TTC549 (cell line): ENCODE data around the gene TMEM255B.

Experiments
- FAIRE-seq: peaks from 2 replicates; lab custom pipeline; 2012; peaks lifted over from hg19 to GRCh38; lab: Jason Lieb, UNC

TMEM255B gene

DNA sequence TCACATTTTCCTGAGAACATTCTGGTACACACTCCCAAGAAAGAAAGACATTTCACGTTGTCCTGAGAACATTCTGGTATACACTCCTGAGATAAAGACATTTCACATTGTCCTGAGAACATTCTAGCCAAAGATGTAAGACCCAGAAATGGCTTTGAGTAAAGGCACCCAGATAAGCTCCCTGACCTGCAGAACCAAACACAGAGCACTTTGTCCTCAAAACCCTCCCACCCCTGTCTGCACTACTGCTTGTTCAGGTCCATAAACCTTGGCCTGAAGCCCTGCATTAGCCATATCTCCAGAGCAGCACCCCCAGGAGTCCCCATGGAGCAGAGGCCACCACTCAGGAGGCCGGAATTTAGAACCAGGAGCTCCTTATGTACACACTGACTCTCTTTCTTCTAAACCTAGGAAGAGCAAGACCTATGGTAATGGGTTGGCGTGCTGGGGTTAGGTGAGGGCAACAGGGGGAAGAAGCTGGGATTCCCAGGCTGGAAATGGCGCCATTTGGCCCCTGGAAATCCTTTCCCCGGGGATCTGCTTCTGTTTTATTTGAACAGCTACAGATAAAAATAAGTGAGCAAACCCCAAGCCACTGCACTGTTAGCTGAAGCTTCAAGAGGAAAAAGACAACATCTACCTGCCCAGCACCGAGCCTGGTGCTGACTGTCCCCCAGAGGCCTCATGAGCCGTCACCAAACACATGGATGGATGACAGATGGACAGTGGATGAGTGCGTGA, 91.1 kb downstream of the TMEM255B start:
- FAIRE-seq = no peak

DNA sequence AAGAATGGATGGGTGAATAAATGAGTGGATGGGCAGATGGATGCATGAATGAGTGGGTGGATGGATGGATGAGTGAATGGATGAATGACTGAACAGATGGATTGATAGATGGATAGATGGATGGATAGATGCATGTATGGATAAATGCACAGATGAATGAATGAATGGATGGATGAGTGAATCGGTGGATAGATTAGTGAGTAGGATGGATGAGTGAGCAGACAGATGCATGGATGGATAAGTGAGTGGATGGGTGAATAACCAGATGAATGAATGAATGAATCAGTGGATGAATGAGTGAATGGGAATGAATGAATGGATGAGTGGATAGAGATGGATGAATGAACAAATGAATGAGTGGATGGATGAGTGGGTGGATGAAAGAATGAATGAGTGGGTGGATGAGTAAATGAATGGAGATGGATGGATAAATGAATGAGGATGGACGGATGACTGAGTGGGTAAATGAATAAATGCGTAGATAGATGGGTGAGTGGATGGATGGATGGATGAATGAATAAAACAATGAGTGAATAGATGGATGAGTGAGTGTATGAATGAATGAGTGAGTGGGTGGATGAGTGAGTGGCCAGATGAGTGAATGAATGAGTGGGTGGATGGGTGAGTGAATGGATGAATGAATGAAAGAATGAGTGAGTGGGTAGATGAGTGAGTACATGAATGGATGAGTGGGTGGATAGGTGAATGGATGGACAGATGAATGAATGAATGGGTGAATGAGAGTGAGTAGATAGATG, 91.9 kb downstream of the TMEM255B start:
- FAIRE-seq = no peak

DNA sequence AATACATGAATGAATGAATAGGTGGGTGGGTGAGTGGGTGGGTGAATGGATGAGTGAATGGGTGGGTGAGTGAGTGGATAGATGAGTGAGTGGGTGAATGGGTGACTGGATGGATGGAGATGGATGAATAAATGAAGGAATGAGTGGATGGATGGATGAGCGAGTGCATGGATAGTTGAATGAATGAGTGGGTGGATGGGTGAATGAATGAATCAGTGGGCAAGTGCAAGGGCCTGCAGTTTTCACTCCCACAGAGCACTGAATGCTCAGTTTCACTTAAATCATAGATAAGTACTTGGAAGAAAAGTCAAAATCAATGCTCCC, 92.4 kb downstream of the TMEM255B start:
- FAIRE-seq = no peak

DNA sequence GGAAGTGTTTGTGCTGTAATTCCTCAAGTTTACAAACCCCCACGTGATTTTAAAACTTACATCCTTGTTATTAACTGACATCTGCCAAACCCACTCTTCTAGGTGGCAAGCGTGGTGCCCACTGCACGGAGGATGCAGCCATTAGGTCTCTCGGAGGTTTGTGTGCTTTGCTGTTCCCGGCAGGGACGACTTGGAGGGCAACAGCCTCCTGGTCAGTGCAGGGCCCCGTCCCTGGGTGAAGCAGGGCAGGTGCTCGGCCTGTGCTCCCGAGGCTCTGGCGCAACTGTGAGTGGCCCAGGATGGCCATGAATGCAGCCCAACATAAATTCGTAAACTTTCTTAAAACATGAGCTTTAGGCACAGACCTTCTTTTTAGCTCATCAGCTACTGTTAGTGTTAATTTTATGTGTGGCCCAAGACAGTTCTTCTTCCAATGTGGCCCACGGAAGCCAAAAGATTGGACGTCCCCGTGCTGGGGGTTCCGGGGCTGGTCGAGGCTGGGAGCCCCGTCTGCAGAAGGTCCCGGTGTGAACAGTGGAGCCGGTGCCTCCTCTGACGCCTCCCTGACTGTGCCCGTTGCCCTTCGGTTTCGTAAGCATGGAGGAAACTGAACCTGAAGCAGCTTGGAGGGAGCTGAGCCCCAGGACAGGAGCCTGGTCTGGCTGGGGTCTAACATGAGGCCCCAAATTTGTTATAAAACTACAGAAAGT, 93.0 kb downstream of the TMEM255B start:
- no peak for FAIRE-seq

GRCh38 chr13:113852536-113853517, 93.8 kb downstream of the TMEM255B start:
- FAIRE-seq = no peak

DNA sequence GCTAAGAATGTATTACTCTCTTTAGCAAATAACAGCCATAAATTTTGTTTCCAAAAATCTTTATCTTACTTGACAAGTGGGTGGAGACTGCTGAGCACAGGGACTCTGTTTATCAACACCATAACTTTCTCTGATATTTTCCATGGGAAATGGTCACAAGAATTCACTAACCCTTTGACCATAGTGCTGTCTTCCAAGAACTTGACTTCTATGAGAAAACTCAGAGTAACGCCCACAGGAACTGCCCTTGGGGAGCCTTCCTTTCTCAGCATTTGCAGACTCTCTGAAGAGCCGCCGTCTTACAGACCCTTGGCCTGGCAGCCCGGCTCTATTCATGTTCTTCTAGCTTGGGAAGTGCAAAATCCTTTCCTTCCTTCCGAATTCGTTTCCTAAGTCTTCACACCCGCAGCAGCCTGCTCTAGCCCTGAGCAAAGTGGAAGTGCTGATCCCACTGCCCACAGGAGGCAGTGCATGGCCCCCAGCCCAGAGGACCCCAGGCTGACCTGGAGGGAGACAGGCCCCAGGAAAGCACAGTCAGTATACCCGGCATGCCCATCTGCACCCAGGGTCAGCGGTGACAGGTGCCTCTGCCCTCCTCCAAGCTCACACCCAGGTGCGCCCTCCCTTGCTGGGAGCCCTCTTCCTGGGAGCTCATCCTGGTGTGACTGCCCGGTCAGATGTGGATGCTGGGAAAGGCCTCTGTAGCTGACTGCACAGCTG, 94.7 kb downstream of the TMEM255B start:
- FAIRE-seq = no peak

DNA sequence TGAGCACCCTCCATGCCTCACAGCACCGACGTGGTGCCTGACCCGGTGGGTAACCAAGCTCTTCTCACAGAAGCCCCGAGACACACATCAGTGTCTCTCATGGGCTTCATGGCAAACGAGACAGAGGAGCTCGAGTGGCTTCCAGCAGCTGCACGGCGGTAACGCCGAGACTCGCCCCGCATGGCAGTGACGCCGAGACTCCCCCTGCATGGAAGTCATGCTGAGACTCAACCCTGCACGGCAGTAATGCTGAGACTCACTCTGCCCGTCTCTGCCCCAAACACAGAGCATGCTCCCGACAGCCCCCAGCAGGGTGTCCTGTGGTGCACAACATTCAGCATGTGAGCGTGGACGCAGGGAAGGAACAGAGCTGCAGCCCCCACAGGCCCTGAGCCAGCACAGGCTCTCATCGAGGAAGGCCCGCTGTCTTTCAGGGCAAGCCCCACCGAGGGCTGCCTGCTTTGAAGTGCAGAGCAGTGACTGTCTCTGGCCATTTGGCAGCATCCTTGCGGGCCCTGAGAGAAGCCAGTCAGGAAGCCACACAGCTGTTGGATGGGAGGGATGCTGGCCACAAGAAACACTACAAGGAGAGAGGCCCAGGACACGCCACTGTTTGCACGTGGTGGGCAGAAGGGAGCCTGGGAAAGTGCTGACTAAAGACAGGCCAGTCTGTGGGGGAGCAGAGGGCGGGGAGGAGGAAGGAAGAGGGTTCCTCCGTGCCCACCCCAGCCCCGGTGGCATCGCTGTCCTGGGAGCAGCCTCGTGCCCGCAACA, 95.4 kb downstream of the TMEM255B start:
- FAIRE-seq = no peak

- FAIRE-seq = no peak
These were observed 96.2 kb downstream of the TMEM255B start for GRCh38 chr13:113855012-113855921.

DNA sequence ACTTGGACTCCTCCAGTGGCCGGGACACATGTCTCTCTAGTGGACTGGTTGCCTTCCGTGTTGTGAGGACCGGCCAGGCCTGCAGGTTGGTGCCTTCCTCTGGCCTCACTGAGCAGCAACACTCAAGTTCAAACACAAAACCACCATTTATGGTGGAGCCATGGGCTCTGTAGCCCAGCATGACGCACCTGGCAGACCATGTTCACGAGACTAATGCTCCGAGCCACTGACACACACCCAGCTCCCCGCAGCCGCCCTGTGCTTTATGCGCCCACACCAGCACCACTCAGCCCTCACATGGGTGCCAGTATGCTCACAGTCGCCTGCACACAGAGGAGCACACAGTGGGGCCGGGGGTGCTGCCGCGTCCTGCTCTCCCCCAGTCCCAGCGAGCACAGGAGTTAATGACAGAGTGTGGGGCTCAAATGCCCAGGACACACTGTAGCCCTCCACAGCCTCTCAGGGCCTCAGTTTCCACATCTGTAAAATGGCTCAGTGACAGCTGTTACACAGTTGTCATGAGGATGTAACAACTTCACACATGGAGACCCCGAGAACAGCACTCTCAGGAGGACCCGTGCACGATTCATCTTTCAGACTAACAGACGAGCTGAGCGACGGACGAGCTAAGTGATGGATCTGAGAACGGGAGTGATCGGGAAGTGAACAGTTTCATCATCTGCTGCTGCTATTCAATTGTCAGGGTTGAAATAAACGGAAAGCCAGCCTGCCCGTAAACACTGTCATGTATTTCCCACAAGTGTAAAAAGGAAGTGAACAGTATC, 97.1 kb downstream of the TMEM255B start:
- FAIRE-seq = no peak

DNA sequence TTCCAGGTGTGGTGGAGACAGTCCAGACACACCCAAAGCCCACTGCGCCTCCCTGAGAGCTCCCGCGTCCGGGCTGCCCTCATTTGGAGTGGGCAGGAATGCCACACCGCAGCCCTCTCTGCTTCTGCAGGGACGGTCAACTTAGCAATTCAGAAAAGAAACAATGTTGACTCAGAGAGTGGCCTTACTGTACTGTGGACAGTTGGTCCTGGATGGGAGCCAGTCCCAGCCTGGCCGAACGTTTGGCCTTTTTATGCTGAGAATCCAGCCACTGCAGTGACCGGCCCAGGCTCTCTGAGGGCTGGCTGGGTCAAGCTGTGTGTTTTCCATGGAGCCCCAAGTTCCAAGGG, 97.7 kb downstream of the TMEM255B start:
- no peak for FAIRE-seq

- no peak for FAIRE-seq
These were observed 98.6 kb downstream of the TMEM255B start for GRCh38 chr13:113857531-113858195.

- no peak for FAIRE-seq
These were observed 100.5 kb downstream of the TMEM255B start for GRCh38 chr13:113859311-113860050.

- no peak for FAIRE-seq
These were observed 101.1 kb downstream of the TMEM255B start for GRCh38 chr13:113860051-113860664.

- no peak for FAIRE-seq
These were observed 101.8 kb downstream of the TMEM255B start for GRCh38 chr13:113860665-113861432.

DNA sequence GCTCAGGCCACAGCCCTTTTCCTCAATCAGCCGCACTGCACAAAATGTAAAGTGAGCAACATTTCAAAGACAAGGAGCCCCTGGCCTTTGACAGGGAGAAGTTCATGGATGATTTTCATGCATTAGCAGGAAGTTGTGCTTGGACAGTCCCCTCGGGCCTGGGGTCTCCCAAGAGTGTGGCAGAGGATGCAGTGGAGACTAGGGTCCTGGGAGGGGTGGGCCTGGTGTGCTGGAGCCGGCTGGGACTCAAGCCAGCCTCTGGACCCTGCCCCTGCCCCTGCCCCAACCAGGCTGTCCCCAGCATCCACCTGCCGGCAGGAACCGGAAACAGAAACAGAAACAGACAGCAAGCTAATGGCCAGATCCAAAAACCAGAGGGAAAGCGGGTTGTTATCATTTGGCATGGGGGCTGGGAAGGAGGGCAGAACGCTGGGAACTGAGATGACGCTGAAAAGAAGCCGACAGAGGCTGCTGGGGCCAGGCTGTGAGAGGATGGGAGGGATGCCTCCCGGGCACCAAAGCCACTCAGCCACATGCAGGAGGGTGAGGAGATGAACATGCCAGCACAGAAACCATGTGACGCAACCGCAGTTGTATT, 102.5 kb downstream of the TMEM255B start:
- FAIRE-seq = no peak
